NCI-H82 treated with DMSO at 0.1 percent for 48 hours (cell line): Measurements from ENCODE around the gene OBSCN.

Experiments
- DNase-seq: peaks from one replicate; lab custom pipeline; 2025; ENCODE audit not compliant: unreplicated experiment; lab: John Stamatoyannopoulos, UW

Gene OBSCN

GRCh38 chr1:228408869-228409805, 201.3 kb downstream of the OBSCN start:
- no peak for DNase-seq

- no peak for DNase-seq
These were observed 202.2 kb downstream of the OBSCN start for GRCh38 chr1:228410015-228410414.

- DNase-seq: no peak
These were observed 202.8 kb downstream of the OBSCN start for GRCh38 chr1:228410671-228411070.

- no peak for DNase-seq
These were observed 203.3 kb downstream of the OBSCN start for GRCh38 chr1:228411121-228411520.

- DNase-seq: no peak
These were observed 203.9 kb downstream of the OBSCN start for GRCh38 chr1:228411548-228412430.

- DNase-seq: no peak
These were observed 205.6 kb downstream of the OBSCN start for GRCh38 chr1:228413241-228414010.

GRCh38 chr1:228414511-228415211, 206.8 kb downstream of the OBSCN start:
- DNase-seq: no peak

- no peak for DNase-seq
These were observed 207.4 kb downstream of the OBSCN start for GRCh38 chr1:228415221-228415620.

- no peak for DNase-seq
These were observed 208.0 kb downstream of the OBSCN start for GRCh38 chr1:228415853-228416216.

- no peak for DNase-seq
These were observed 208.5 kb downstream of the OBSCN start, which contains the start of gene TRIM17 for GRCh38 chr1:228416217-228416933. TSS of gene TRIM17 (minus strand) at chr1:228416861. CDS start at chr1:228415072, 1,789 bp downstream.

GRCh38 chr1:228417061-228417460, 209.2 kb downstream of the OBSCN start:
- no peak for DNase-seq

- no peak for DNase-seq
These were observed 209.8 kb downstream of the OBSCN start for GRCh38 chr1:228417483-228418203.

- DNase-seq: no peak
These were observed 213.4 kb downstream of the OBSCN start for GRCh38 chr1:228420968-228421826.

GRCh38 chr1:228423404-228424053, 215.7 kb downstream of the OBSCN start:
- DNase-seq: no peak

GRCh38 chr1:228424685-228425660, 217.1 kb downstream of the OBSCN start:
- DNase-seq: no peak

GRCh38 chr1:228426518-228427175, 218.8 kb downstream of the OBSCN start:
- no peak for DNase-seq
